Ovary (tissue), 3 donors: ENCODE measurements around the gene CCL13.

Source experiments
- POLR2A ChIP-seq: fragments of 450-650 bp; IDR thresholded peaks from one replicate; pipeline ENCODE4 v1.6.1; 2017; ENCODE audit warnings: antibody characterized with exemption, mild to moderate bottlenecking, moderate library complexity
- TF ChIP-seq, protein P1 (sequence below), 3 donors: fragments of 450-650 bp in 2 of 3; fragments of 200-600 bp in 1 of 3; IDR thresholded peaks; one replicate each; pipeline versions ENCODE4 v1.5.1 to v1.8.0; 2016 to 2022; ENCODE audit warnings: antibody characterized with exemption in 3 of 3, mild to moderate bottlenecking in 1 of 3
- donor health status: DM: no; HTN: no; CAD: no.

DNA sequence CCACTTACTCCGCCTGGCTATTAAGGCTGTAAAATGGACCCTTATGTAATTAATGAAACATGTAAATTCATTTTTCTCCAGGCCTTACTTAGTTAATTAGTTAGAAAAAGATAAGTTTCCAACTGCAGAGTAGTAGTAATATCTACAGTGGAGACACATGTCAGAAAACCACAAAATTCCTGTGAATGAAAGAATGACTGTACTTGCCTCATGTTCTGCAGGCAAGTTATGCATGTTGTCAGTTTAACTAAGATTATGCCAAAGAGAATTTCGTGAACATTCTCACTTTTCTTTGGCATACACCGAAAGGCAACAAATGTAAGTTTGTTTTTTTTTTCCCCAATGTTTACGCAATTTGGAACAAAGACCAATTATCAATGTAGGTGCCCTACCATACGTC lies 23.6 kb downstream of the CCL13 start:
- TF ChIP-seq, protein P1, sequence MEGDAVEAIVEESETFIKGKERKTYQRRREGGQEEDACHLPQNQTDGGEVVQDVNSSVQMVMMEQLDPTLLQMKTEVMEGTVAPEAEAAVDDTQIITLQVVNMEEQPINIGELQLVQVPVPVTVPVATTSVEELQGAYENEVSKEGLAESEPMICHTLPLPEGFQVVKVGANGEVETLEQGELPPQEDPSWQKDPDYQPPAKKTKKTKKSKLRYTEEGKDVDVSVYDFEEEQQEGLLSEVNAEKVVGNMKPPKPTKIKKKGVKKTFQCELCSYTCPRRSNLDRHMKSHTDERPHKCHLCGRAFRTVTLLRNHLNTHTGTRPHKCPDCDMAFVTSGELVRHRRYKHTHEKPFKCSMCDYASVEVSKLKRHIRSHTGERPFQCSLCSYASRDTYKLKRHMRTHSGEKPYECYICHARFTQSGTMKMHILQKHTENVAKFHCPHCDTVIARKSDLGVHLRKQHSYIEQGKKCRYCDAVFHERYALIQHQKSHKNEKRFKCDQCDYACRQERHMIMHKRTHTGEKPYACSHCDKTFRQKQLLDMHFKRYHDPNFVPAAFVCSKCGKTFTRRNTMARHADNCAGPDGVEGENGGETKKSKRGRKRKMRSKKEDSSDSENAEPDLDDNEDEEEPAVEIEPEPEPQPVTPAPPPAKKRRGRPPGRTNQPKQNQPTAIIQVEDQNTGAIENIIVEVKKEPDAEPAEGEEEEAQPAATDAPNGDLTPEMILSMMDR (IDR thresholded peaks at IDR 0.05) = no peak
- no peak for TF ChIP-seq POLR2A
